Motor neuron (in vitro differentiated cells): ENCODE results near the gene LARP4B. TPM values are rescaled to one million over a fixed set of nuclear protein-coding genes. Genes with fewer than 3 reads are reported as not detected.

Experiments used
- ATAC-seq, 8 experiments: fragments of 200-7000 bp; cut with Tn5 transposase; replicated peaks in 6 of 8; 2 replicates each; pipeline ENCODE4 v1.8.0; 2021; ENCODE audit warnings: mild to moderate bottlenecking in 8 of 8, moderate library complexity in 8 of 8
- H3K27ac ChIP-seq, 2 donors: fragments of 250-450 bp; sonication (Bioruptor Pico); 2 replicates each; pipeline ENCODE4 v1.9.0; 2021; ENCODE audit warnings: antibody characterized with exemption in 2 of 2, mild to moderate bottlenecking in 2 of 2, moderate library complexity in 1 of 2
- H3K4me1 ChIP-seq, 2 donors: fragments of 250-450 bp; sonication (Bioruptor Pico); replicated peaks in 1 of 2; 2 replicates each; pipeline ENCODE4 v1.6.1; 2021; ENCODE audit warnings: antibody characterized with exemption in 2 of 2, mild to moderate bottlenecking in 2 of 2, moderate library complexity in 1 of 2
- H3K4me3 ChIP-seq, 5 donors: fragments of 250-450 bp; sonication (Bioruptor Pico); 2 replicates each; pipeline ENCODE4 v1.9.0; 2021; ENCODE audit warnings: antibody characterized with exemption in 5 of 5, mild to moderate bottlenecking in 5 of 5, moderate library complexity in 4 of 5
- WGBS, 10 experiments: fragments of 450-650 bp; shearing (Covaris generic); methylation state at CpG; one replicate each; pipeline ENCODE4 v1.0.0; 2022; 5-methylcytosine and 5-hydroxymethylcytosine counted together
- in situ Hi-C, 9 experiments: fragments of 400-800 bp; cut with MboI; loops; one replicate each; pipeline ENCODE4 v1.15.0; 2021; ENCODE audit warnings: low sequenced_read_pairs in 9 of 9, low pct_unique_long_range_greater_than_20kb in 2 of 9; ENCODE audit not compliant: unreplicated experiment in 9 of 9
- total RNA-seq, 8 experiments: library from RNA; unstranded; fragments of 300-600 nt; gene quantifications; 2 replicates each; pipeline versions ENCODE4 v1.2.3 to v1.2.4, GENCODE V29; 2022

Gene LARP4B
- total RNA-seq, 8 experiments from 2014 or later, result 17.2 to 66.0 (median 34.1) TPM

- peak in 1 of 8 experiments; percentile 42 for ATAC-seq
- Histone ChIP-seq H3K4me1 (peaks cover 12 to 28% of the 10 kb centered on the region in 2 donors), H3K27ac (peak overlapping the region in 1 of 2 donors; percentile 19), H3K4me3 (no peak overlapping the region)
- in situ Hi-C loops, result no loop called here
- 81 to 100% (median 89%) methylated on average over 2 to 14 of the region's 17 CpGs for WGBS, 10 experiments
These were observed 37.2 kb upstream of the LARP4B start for GRCh38 chr10:968546-969199.

- H3K27ac ChIP-seq, result no peak overlapping the region
- WGBS, 10 experiments, result 70 to 100% (median 88%) methylated on average over 3 to 11 of the region's 20 CpGs
- H3K4me1 ChIP-seq, result peaks cover 12 to 28% of the 10 kb centered on the region in 2 donors
- in situ Hi-C loops, result no loop called here
- no peak overlapping the region for H3K4me3 ChIP-seq
- no peak for ATAC-seq
These were observed 35.1 kb upstream of the LARP4B start for GRCh38 chr10:966466-967235.

GRCh38 chr10:964988-965417 is 33.5 kb upstream of the LARP4B start:
- Histone ChIP-seq H3K27ac (no peak overlapping the region), H3K4me3 (no peak overlapping the region), H3K4me1 (peaks cover 0 to 18% of the 10 kb centered on the region in 2 donors)
- in situ Hi-C loops, result no loop called here
- 60 to 100% methylated on average over 1 of the region's 20 CpGs; no CpG with 5 or more reads in 8 of the 10 experiments for WGBS, 10 experiments
- no peak for ATAC-seq

- 15 to 95% (median 66%) methylated on average over 1 to 8 of the region's 15 CpGs; no CpG with 5 or more reads in 4 of the 10 experiments for WGBS, 10 experiments
- Histone ChIP-seq H3K4me3 (no peak overlapping the region), H3K4me1 (peaks cover 0 to 14% of the 10 kb centered on the region in 2 donors), H3K27ac (no peak overlapping the region)
- in situ Hi-C loops, result no loop called here
- ATAC-seq, result no peak
These were observed 32.9 kb upstream of the LARP4B start for GRCh38 chr10:964321-964987.

- no peak overlapping the region for H3K4me3 ChIP-seq
- ATAC-seq, result peak in 2 of 8 experiments; percentile 92 to 96
- H3K27ac ChIP-seq, result no peak overlapping the region
- peaks cover 0 to 6% of the 10 kb centered on the region in 2 donors for H3K4me1 ChIP-seq
- 40 to 100% (median 83%) methylated on average over 1 to 4 of the region's 4 CpGs; no CpG with 5 or more reads in 3 of the 10 experiments for WGBS, 10 experiments
- in situ Hi-C loops, result no loop called here
These were observed 32.1 kb upstream of the LARP4B start for GRCh38 chr10:963655-964054.

- WGBS, 10 experiments, result 38 to 88% (median 62%) methylated on average over 1 to 5 of the region's 5 CpGs; no CpG with 5 or more reads in 4 of the 10 experiments
- ATAC-seq, result peak in 1 of 8 experiments; percentile 14
- Histone ChIP-seq H3K27ac (no peak overlapping the region), H3K4me1 (peaks cover 0 to 1% of the 10 kb centered on the region in 2 donors), H3K4me3 (no peak overlapping the region)
- in situ Hi-C loops, result no loop called here
These were observed 31.7 kb upstream of the LARP4B start for GRCh38 chr10:963186-963585.

- WGBS, 10 experiments, result 67 to 100% (median 70%) methylated on average over 1 to 3 of the region's 3 CpGs; no CpG with 5 or more reads in 3 of the 10 experiments
- no peaks in the 10 kb centered on the region for H3K4me1 ChIP-seq
- H3K27ac ChIP-seq, result no peak overlapping the region
- ATAC-seq, result no peak
- in situ Hi-C loops, result no loop called here
- H3K4me3 ChIP-seq, result no peak overlapping the region
These were observed 30.8 kb upstream of the LARP4B start for GRCh38 chr10:962342-962741.

- H3K4me1 ChIP-seq, result no peaks in the 10 kb centered on the region
- H3K27ac ChIP-seq, result no peak overlapping the region
- in situ Hi-C loops, result no loop called here
- 33 to 93% (median 83%) methylated on average over 1 to 5 of the region's 6 CpGs; no CpG with 5 or more reads in 3 of the 10 experiments for WGBS, 10 experiments
- peak in 1 of 8 experiments; percentile 18 for ATAC-seq
- H3K4me3 ChIP-seq, result no peak overlapping the region
These were observed 27.4 kb upstream of the LARP4B start for GRCh38 chr10:958856-959255.

- in situ Hi-C loops, result no loop called here
- no peaks in the 10 kb centered on the region for H3K4me1 ChIP-seq
- no peak overlapping the region for H3K27ac ChIP-seq
- 76 to 80% methylated on average over 3 to 4 of the region's 9 CpGs; no CpG with 5 or more reads in 8 of the 10 experiments for WGBS, 10 experiments
- no peak overlapping the region for H3K4me3 ChIP-seq
- no peak for ATAC-seq
These were observed 26.6 kb upstream of the LARP4B start for GRCh38 chr10:958106-958505.

- no peak overlapping the region for H3K27ac ChIP-seq
- no peak overlapping the region for H3K4me3 ChIP-seq
- H3K4me1 ChIP-seq, result no peaks in the 10 kb centered on the region
- WGBS, 10 experiments, result 20 to 83% (median 60%) methylated on average over 1 to 4 of the region's 9 CpGs; no CpG with 5 or more reads in 6 of the 10 experiments
- no peak for ATAC-seq
- in situ Hi-C loops, result no loop called here
These were observed 24.3 kb upstream of the LARP4B start for GRCh38 chr10:955820-956217.

- ATAC-seq, result no peak
- H3K27ac ChIP-seq, result no peak overlapping the region
- in situ Hi-C loops, result no loop called here
- 4 to 49% (median 28%) methylated on average over 4 to 8 of the region's 13 CpGs; no CpG with 5 or more reads in 2 of the 10 experiments for WGBS, 10 experiments
- H3K4me3 ChIP-seq, result no peak overlapping the region
- H3K4me1 ChIP-seq, result no peaks in the 10 kb centered on the region
These were observed 23.8 kb upstream of the LARP4B start for GRCh38 chr10:955127-955819.

- in situ Hi-C loops, result no loop called here
- WGBS, 10 experiments, result 60 to 100% (median 100%) methylated on average over 1 to 5 of the region's 21 CpGs; no CpG with 5 or more reads in 5 of the 10 experiments
- no peak overlapping the region for H3K4me3 ChIP-seq
- H3K27ac ChIP-seq, result no peak overlapping the region
- ATAC-seq, result no peak
- H3K4me1 ChIP-seq, result no peaks in the 10 kb centered on the region
These were observed 22.9 kb upstream of the LARP4B start for GRCh38 chr10:954396-954795.
